HL-60 (cell line): ENCODE results near the gene HOXA13.

Experiments used
- DNase-seq, 2 experiments: peaks; one replicate each; pipeline ENCODE4 v3.0.0-alpha.2; 2010 to 2020; ENCODE audit warnings: low read depth in 1 of 2, low spot score in 1 of 2
- H3K27ac ChIP-seq: fragments of 250-450 bp; sonication (Bioruptor Pico); replicated peaks from 2 replicates; pipeline ENCODE4 v1.5.1; 2020; ENCODE audit warnings: mild to moderate bottlenecking, moderate library complexity
- H3K27me3 ChIP-seq: fragments of 250-450 bp; sonication (Bioruptor Pico); 2 replicates; pipeline ENCODE4 v1.5.1; 2021; ENCODE audit warnings: mild to moderate bottlenecking, moderate library complexity; ENCODE audit not compliant: insufficient read depth, poor library complexity, severe bottlenecking
- H3K4me3 ChIP-seq: replicated peaks from 2 replicates; pipeline ENCODE4 v1.5.1; 2011; ENCODE audit warnings: mild to moderate bottlenecking, control low read depth, low read length; ENCODE audit not compliant: insufficient read depth
- GABPA ChIP-seq: IDR thresholded peaks from 2 replicates; pipeline ENCODE4 v1.6.1; 2012; ENCODE audit warnings: low read depth
- POLR2AphosphoS5 ChIP-seq: IDR thresholded peaks from 2 replicates; pipeline ENCODE4 v1.6.1; 2012; ENCODE audit warnings: low read depth
- REST ChIP-seq: IDR thresholded peaks from 2 replicates; pipeline ENCODE4 v1.6.1; 2012; ENCODE audit warnings: low read depth; ENCODE audit not compliant: insufficient replicate concordance
- SPI1 ChIP-seq: IDR thresholded peaks from 2 replicates; pipeline ENCODE4 v1.6.1; 2012; ENCODE audit warnings: low read depth, mild to moderate bottlenecking, borderline replicate concordance
- TF ChIP-seq, protein P1 (sequence below): IDR thresholded peaks from one replicate; pipeline ENCODE4 v1.5.1; 2011; ENCODE audit warnings: low read length, control low read depth, inconsistent platforms; ENCODE audit not compliant: insufficient read depth

The HOXA13 gene

DNA sequence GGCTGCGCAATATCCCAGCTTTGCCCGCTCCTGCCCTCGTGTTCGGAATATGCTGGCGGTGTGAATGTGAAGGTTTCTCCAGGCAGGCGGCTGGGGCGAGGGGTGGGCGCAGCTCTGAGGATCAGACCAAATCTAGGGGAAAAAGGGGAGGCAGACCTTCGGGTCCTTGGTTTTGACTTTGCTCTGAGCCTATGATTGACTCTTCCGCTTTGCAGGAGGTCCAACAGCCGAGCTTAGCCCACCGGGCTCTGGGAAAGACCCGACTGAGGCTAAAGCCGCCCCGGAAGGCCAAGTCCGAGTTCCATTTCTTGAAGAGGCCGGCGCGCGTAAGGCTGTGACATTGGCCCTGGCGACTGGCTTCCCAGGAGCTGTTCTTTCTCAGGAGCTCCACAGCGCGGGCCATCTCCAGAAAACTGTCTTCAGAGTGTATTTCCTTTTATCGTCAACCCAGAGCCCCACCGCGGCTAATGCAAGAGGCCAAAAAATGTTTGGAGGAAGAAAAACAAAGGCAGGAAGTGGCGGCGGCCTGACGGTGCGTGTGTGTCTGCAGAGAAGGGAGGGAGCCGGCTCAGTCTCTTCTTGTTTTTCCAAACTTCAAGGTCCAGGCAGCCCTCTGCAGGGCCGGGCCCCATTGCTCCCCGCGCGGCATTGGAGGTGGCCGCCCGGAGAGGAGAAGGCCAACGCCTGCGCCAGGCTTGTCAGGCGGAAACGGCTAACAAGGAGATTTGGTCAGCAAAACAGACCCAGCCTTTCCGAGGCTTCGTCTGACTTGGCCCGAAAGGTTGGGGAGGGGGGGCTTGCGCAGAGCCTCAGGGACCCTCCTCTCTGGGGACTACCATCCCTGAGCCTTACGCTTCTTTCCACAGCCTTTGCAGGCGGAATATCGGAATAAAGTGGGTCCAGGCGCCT, 11.3 kb downstream of the HOXA13 start:
- peak in 1 of 2 experiments; percentile 73 for DNase-seq
- peaks cover 58% of the 10 kb centered on the region for H3K27me3 ChIP-seq
- no peak overlapping the region for H3K4me3 ChIP-seq
- peak; percentile 51; the same call in 1 of the 2 replicates for TF ChIP-seq SPI1
- no peak for TF ChIP-seq GABPA
- H3K27ac ChIP-seq: no peak overlapping the region

DNA sequence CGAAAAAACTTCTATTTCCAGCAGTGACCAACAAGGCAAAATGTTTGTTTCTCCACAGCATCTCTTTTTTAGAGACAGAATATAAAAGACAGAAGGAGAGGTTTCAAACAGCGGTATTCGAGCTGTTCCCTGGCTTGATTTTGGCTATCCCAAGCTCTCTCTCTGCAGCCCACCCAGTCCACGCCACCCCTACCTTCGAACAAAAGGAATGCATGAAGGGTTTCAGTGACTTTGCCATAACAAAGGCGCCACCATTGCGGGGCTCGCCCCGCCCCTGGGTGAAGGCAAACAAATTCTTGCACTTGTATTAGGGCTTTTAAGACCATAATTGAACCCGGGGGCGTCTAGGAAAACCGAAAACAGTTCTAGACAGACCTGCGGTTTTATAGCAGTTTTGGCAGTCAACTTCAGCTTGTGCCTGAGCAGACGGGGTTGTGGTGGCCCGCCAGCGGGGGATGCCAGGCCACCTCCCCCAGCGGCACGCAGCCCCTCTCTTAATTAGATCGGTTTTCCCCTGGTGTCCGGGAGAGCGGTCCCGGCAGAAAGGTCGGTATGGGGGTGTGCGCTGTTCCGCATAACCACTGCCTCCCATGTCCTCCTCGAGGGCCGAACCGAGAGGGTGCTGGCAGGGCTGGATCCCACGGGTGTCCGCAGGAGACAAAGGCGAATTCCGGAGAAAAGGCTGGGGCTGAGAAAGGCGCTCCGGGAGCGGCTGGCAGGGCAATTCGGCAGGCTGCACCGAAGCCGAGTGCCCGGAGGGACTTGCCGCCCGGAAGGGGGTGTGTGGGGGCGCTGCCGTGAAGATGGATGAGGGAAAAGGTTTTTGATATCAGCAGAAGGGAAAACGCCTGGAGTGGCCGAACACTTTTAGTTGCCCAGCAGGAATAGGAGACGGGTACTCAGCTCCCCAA, 12.2 kb downstream of the HOXA13 start:
- H3K27ac ChIP-seq: no peak overlapping the region
- no peak for DNase-seq
- no peak overlapping the region for H3K4me3 ChIP-seq
- peaks cover 58% of the 10 kb centered on the region for H3K27me3 ChIP-seq
- no peak for TF ChIP-seq REST
- TF ChIP-seq, protein P1, sequence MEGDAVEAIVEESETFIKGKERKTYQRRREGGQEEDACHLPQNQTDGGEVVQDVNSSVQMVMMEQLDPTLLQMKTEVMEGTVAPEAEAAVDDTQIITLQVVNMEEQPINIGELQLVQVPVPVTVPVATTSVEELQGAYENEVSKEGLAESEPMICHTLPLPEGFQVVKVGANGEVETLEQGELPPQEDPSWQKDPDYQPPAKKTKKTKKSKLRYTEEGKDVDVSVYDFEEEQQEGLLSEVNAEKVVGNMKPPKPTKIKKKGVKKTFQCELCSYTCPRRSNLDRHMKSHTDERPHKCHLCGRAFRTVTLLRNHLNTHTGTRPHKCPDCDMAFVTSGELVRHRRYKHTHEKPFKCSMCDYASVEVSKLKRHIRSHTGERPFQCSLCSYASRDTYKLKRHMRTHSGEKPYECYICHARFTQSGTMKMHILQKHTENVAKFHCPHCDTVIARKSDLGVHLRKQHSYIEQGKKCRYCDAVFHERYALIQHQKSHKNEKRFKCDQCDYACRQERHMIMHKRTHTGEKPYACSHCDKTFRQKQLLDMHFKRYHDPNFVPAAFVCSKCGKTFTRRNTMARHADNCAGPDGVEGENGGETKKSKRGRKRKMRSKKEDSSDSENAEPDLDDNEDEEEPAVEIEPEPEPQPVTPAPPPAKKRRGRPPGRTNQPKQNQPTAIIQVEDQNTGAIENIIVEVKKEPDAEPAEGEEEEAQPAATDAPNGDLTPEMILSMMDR: no peak

GRCh38 chr7:27186668-27187474, 13.0 kb downstream of the HOXA13 start:
- Histone ChIP-seq H3K27ac (no peak overlapping the region), H3K4me3 (no peak overlapping the region), H3K27me3 (peaks cover 58% of the 10 kb centered on the region)
- TF ChIP-seq, protein P1: no peak
- TF ChIP-seq POLR2AphosphoS5 (no peak), GABPA (no peak), SPI1 (no peak), REST (no peak)
- DNase-seq: no peak
